Left cardiac atrium (tissue), 4 donors: ENCODE results near the gene ACTL10. TPM values are rescaled to one million over a fixed set of nuclear protein-coding genes. Genes with fewer than 3 reads are reported as not detected.
"Not testable (repeated sequence)": the region's sequence is repeated elsewhere in the genome, so short reads cannot be mapped to it uniquely, and the experiment has no call there.

Experiments
- ATAC-seq, 2 donors: fragments of 200-7000 bp; cut with Tn5 transposase; one replicate each; pipeline ENCODE4 v1.9.1; 2020; ENCODE audit warnings: mild to moderate bottlenecking in 2 of 2, moderate library complexity in 2 of 2
- DNase-seq: peaks from one replicate; pipeline ENCODE4 v3.0.0-alpha.2; 2020
- intact Hi-C, 2 donors: fragments of 100-400 bp; cut with DNase I; formaldehyde crosslinking; loops; one replicate each; pipeline versions ENCODE4 v1.14.1 to v1.15.1; 2022 to 2023
- total RNA-seq, 2 donors: library from RNA; stranded (reverse); fragmentation: NEBNext Ultra II Directional; extraction: Animal tissue kit (Norgen Biotek cat#: 25700); gene quantifications; one replicate each; pipeline ENCODE4 v1.2.1, GENCODE V29; 2021
- donor health status: DM: no; HTN: yes; CAD: no.
- donor health status: DM: no; HTN: yes; CAD: no; lungs with severe emphysema.
- donor health status: DM: yes; HTN: yes; CAD: no.
- donor health status: Dilated cardiomyopathy.

The ACTL10 gene
- total RNA-seq, 2 donors from 2014 or later: 0.47 to 0.81 TPM

DNA sequence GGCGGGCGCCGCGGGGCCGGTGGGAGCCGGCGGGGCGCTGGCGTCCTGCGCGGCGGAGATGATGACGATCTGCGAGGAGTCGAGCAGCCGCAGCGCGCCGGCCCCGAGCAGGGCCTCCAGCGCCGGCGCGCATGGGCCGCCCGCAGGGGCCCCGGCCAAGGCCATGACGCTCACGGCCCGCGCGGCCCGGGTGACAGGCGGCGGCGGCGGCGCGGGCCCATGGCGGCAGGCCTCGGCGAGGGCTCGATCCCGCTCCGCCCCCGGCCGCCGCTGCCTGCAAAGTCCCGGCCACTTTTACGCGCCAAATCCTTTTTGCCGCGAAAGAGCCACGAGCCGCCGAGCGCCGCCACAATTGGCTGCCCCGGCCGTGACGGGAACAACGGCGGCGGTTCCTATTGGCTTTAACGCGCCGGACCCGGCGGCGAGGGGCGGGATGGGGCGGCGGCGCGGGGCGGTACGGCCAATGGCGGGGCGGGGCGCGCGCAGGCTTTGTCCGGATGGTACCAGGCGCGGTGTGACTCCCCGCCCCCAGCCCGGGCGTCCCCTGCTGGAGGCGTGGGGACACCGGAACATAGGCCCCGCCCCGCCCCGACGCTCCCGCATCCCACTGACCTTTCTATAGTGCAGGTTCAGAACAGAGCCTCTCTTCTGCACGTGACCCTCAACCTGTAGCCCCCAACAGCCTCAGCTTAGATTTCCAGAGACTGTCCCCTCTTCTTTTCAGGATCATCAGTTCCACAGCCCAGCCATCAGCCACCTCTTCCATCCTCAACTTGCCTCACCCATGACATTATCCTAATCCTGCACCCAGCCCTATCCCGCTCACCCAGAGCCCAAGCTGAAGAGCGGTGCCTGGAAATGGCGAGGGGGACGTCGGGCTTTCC lies 19.6 kb downstream of the ACTL10 start, which contains the start of gene E2F1:
Gene E2F1, minus strand, starts transcription at position 286 of the 884 bp plus-strand sequence. Its CDS starts 121 bp downstream, at position 165.
- ATAC-seq: peak; percentile 98 to 99
- intact Hi-C loops: loop anchor here in 1 of 2 donors (5.0 kb wide), 1 partner anchor 46 kb away; the partner anchor contains the start of gene ZNF341
- DNase-seq: peak; percentile 97

DNA sequence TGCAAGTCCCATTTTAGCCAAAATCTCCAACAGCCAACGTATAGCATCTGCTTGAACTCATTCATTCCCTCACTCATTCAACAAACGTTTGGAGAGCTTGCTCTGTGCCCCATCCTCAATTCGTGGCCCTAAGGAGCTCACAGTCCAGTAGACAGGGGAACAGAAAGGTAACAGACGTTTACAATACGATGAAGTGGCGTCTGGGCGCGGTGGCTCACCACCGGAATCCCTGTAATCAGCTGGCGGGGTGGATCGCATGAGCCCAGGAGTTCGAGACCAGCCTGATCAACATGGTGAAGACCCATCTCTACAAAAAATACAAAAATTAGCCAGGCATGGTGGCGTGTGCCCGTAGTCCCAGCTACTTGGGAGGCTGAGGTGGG lies 20.2 kb downstream of the ACTL10 start:
- no peak for ATAC-seq
- intact Hi-C loops: loop anchor here in 1 of 2 donors (5.0 kb wide), 1 partner anchor 45 kb away; the partner anchor contains the start of gene ZNF341

DNA sequence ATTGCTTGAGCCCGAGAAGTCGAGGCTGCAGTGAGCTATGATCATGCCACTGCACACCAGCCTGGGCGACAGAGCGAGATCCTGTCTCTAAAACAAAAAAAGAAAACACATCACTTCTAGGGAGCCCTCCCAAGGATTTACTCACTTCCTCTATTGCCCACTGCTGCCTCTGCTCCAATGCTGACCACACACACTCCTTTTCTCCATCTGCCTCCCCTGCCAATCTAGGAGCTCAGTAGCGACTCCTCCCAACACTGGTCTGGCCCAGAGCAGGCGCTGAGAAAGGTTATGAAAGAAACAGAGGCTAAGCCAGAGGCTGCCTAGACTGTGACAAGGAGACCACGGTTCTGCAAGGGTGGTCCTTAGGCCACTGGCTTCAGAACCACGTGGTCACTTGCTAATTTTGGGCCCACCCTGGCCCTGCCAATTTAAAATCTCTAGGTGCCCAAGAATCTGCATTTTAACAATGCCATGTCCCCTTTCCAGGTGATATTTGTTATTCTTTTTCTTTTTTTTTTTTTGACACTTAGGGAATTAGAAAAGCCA lies 20.7 kb downstream of the ACTL10 start:
- DNase-seq: no peak
- peak in 1 of 2 donors; percentile 26 for ATAC-seq
- intact Hi-C loops: loop anchor here in 1 of 2 donors (5.0 kb wide), 1 partner anchor 45 kb away; the partner anchor contains the start of gene ZNF341

More for the DNA sequence above, 20.2 kb downstream of the ACTL10 start:
- DNase-seq: no peak

DNA sequence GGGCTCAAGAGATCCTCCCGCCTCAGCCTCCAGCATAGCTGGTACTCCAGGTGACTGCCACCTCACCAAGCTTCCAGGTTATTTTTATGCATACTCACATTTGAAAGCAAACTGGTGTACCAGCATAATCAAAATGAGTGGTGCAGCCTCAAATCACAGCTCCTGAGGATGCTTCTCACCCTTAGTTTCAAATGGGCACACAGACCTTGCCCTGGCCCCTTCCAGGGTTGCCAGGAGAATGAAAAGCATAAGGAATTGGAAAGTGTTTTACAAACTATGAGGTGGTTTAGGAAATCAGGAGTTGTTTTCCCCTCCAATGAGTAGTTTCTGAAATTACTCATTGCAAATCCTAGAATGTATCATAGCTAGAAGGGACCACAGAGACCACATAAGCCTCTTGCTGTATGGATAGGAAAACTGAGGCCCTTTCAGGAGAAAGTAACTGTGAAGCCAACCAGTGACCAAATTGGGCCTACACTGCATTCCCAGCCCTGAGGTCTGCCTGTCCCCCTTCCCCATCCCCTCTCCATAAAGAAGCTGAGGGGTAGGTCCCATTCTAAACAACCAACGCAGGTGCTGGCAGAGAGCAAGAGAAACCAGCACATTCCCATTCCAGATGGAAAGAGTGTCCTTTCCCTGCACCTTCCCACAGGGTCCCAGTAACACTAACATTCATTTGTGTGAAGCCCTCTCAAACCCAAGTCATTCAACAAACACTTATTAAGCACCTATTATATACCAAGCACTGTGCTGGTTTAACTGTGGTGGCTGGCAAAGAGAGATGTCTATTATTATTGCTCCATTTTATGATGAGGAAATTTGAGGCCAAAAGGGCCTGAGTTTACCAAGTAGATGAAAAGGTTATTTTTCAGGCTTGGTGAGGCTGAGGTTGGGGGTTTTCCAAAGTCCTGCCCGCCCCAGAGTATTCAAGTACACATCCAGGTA lies 21.5 kb downstream of the ACTL10 start:
- intact Hi-C loops: loop anchor here in 1 of 2 donors (5.0 kb wide), 1 partner anchor 44 kb away; the partner anchor contains the start of gene ZNF341
- no peak for ATAC-seq
- no peak for DNase-seq

DNA sequence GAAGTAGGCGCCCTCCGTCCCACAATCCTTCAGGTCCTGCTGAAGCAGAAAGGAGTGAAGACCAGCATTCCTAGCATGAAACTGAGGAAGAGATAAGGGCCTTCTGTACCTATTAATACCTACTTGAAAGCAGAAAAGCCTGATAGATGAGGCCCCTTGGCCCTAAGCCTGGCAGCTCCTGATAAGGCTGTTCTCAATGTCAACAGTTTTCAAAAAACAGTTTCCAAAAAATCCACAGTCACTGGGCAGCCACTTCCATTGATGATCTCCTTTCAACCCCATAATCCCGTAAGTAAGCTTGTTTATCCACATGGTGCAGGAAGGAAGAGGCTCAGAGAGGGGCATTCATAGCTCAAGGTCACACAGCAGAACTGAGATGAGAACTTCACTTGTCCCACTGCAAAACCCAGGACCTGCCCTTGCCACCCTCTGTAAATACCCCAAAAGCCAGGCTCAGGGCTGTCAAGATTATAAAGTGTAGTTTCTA lies 22.2 kb downstream of the ACTL10 start:
- intact Hi-C loops: loop anchor here in 1 of 2 donors (5.0 kb wide), 1 partner anchor 43 kb away; the partner anchor contains the start of gene ZNF341
- ATAC-seq (peak in 1 of 2 donors; percentile 1), DNase-seq (no peak)

DNA sequence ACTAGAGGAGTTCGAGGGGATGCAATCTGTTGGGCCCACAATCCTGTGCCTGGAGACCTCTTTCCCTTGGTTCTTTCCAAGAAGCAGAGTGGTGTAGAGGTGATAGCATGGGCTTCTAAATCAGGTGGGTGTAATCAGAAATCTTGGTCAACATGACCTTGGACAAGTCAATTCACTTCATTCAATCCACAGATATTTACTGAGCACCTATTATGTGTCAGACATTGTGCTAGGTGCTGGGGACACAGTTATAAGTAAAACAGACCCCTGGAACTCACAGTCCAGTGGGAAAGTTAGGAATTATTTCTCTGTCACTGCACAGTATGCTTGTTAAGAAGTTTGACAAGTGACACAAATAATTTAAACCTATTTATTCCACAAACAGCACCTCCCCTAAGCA lies 22.8 kb downstream of the ACTL10 start:
- intact Hi-C loops: loop anchor here in 1 of 2 donors (5.0 kb wide), 1 partner anchor 43 kb away; the partner anchor contains the start of gene ZNF341
- no peak for DNase-seq
- no peak for ATAC-seq

DNA sequence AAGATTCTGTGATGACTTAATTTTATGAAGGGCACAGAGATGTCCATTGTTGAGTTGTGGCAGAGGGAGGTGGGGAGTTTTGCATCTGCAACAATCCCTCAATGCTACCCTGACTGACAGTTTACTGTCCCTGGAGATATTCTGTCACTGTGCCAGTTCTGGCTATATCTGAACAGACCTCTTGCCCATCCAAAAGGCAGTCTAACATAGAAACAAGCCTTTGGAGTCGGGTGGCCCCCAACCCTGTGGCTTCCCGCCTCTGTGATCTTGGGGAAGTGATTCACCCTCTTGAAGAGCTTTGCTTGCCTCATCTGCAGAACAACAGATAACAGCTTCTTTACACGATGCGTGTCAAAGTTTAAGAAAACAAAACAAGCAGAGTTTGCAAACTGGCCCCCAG lies 23.2 kb downstream of the ACTL10 start:
- DNase-seq (no peak), ATAC-seq (peak in 1 of 2 donors; percentile 9)
- intact Hi-C loops: loop anchor here in 1 of 2 donors (5.0 kb wide), 1 partner anchor 42 kb away; the partner anchor contains the start of gene ZNF341

DNA sequence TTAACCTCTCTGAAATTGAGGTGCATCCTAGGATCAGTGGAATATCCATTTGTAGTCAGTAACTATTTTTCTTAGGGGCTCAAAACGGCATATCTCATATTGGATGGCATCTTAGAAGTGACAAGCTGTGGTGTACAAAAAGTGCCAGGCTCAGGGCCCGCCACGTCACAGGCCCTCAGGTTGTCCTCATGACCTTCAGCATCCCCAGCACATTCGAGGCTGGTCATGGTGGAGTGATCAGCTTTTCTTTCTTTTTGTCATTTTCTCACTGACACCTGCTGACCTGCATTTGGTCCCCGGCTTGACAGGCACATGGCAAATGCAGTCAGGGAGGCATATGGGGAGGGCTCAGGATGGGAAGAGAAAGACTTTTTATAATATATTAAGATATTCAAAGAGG lies 26.5 kb downstream of the ACTL10 start:
- intact Hi-C loops: no loop called here
- DNase-seq (no peak), ATAC-seq (no peak)

DNA sequence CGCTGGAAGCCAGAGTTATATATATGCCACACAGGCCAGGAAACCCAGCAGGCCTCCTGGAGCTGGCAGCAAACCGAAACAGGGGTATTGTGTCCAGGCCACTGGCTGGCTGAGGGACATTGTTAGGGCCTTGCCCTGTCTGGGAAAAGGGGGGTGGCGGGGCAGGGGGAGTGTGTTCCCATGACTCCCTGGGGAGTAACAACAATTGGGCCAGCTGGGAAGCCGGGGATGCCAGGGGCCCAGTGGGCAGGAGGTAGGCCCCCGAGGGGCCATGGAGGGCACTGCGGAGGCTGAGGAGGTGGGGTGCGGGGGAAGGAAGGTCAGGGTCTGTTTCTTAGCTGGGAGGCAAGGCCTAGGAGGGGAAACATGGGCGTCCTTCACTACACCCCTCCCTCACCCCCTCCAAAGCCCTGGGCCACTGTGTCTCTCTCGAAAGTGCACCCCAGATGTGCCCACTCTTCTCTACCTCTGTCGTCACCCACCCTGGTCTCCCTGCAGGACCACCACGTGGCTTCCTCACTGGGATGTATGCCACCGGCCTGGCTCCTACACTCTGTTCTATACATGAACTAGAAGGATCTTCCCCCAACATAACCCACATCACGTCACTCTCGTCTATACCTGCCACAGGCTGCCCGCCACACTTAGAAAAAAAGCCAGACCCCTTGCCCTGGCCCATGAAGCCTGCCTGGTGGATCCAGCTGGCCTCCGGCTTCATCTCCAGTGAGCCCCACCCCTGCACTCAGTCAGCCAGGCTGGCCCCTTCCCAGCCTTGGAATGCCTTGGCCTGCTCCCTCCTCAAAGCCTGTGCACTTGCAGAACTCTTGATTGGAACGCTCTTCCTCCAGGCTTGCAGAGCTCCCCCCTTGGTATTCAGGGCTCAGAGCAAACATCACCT lies 27.2 kb downstream of the ACTL10 start:
- peak; percentile 61 for DNase-seq
- peak; percentile 70 to 71 for ATAC-seq
- intact Hi-C loops: no loop called here

DNA sequence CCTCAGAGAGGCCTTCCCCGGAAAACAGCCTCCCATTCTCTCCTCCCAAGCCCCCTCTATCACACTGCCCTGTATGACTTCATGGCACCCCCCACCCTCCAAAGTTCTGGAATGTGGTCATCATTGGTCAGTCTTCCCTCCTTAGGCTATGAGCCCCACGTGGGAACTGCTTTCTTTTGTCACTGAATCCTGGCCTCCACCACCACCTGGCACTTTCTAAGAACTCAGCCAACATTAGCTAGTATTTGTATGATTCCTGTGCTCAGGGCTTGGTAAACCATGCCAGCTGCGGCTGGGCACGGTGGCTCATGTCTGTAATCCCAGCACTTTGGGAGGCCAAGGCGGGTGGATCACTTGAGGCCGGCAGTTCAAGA lies 27.9 kb downstream of the ACTL10 start:
- intact Hi-C loops: no loop called here
- DNase-seq (no peak), ATAC-seq (no peak)

DNA sequence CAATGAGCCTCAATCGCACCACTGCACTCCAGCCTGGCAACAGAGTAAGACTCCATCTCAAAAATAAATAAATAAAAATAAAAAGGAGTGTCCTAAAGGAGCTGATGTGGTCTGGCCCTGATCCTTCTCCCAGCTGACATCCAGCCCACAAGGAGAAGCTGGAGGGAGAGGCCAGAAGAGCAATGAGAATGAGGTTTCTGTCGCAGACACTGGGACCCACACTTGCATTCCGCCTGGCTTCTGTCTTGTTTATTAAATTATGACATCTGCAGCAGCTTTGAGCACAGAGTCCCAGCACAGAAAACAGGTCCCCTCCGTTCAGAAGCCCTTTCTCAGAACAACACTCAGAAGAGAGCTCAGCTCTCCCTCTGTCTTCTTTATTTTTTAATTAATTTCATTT lies 29.7 kb downstream of the ACTL10 start:
- intact Hi-C loops: no loop called here
- DNase-seq (no peak), ATAC-seq (no peak)

DNA sequence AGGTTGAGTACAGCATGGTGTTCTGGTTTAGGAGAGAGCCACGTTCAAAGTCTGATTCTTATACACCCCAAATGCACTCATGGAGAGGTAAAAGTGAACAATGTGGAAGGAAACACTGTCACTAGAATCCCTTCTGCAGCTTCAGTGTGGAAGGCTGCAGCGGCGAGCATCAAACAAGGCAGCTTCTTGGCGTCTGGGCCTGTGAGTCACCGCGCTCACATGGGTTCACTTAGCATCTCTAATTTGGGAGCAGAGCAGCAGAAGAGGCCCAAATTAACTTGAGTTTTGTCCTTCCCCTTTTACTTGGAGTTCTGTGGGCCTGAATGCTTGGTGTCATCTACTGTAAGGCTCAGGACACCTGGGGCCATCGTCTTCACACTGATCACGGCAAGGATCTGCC lies 30.4 kb downstream of the ACTL10 start:
- intact Hi-C loops: no loop called here
- ATAC-seq (peak; percentile 65 to 73), DNase-seq (no peak)

DNA sequence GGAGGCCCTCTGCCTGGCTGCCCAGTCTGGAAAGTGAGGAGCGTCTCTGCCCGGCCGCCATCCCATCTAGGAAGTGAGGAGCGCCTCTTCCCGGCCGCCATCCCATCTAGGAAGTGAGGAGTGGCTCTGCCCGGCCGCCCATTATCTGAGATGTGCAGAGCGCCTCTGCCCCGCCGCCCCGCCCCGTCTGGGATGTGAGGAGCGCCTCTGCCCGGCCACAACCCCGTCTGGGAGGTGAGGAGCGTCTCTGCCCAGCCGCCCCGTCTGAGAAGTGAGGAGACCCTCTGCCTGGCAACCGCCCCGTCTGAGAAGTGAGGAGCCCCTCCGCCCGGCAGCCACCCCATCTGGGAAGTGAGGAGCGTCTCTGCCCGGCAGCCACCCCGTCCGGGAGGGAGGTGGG lies 32.2 kb downstream of the ACTL10 start:
- not testable (repeated sequence) for ATAC-seq, DNase-seq

DNA sequence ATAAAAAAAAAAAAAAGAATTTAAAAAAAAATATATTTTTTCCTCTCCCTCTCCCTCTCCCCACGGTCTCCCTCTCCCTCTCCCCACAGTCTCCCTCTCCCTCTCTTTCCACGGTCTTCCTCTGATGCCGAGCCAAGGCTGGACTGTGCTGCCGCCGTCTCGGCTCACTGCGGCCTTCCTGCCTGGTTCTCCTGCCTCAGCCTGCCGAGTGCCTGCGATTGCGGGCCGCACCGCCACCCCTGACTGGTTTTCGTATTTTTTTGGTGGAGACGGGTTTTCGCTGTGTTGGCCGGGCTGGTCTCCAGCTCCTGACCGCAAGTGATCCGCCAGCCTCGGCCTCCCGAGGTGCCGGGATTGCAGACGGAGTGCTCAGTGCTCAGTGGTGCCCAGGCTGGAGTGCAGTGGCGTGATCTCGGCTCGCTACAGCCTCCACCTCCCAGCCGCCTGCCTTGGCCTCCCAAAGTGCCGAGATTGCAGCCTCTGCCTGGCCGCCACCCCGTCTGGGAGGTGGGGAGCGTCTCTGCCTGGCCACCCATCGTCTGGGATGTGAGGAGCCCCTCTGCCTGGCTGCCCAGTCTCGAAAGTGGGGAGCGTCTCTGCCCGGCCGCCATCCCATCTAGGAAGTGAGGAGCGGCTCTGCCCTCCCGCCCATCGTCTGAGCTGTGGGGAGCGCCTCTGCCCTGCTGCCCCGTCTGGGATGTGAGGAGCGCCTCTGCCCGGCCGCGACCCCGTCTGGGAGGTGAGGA lies 34.1 kb downstream of the ACTL10 start:
- intact Hi-C loops, DNase-seq, ATAC-seq: not testable (repeated sequence)

More for the DNA sequence above, 32.2 kb downstream of the ACTL10 start:
- intact Hi-C loops: not testable (repeated sequence)

DNA sequence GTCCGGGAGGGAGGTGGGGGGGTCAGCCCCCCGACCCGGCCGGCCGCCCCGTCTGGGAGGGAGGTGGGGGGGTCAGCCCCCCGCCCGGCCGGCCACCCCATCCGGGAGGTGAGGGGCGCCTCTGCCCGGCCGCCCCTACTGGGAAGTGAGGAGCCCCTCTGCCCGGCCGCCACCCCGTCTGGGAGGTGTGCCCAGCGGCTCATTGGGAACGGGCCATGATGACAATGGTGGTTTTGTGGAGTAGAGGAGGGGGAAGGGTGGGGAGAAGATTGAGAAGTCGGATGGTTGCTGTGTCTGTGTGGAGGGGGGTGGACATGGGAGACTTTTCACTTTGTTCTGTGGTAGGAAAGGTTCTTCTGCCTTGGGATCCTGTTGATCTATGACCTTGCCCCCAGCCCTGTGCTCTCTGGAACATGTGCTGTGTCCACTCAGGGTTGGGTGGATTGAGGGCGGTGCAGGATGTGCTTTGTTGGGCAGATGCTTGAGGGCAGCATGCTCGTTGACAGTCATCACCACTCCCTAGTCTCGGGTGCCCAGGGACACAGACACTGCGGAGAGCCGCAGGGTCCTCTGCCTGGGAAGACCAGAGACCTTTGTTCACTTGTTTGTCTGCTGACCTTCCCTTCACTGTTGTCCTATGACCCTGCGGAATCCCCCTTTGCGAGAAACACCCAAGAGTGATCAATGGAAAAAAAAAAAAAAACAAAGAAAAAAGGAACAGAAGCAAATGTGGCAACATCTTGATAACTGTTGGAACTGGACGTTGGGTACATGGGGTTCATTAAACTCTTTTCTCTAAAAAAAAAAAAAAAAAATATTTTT lies 35.1 kb downstream of the ACTL10 start:
- intact Hi-C loops: no loop called here
- ATAC-seq (no peak), DNase-seq (no peak)

DNA sequence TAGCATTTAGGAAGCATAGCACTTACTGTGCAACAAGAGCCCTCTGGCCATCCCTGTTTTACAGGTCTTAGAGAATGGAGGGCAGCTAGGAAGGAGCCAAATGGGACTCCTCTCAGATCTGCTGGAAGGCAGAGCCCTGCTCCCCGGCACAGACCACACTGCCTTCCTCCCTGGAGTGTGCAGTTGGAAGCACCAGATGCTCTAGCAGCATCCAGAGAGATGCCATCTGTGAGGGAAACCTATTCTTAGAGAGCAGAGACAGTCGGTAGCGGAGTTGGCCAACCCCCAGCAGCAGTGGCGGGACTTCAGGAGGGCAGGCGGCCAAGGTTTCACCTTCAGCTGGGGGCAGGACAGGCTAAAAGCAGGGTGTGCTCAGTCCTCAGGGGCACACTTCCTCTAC lies 36.1 kb downstream of the ACTL10 start:
- peak; percentile 34 for DNase-seq
- peak; percentile 73 to 75 for ATAC-seq
- intact Hi-C loops: no loop called here
